ENCODE results near the gene BRCA2.

DNA sequence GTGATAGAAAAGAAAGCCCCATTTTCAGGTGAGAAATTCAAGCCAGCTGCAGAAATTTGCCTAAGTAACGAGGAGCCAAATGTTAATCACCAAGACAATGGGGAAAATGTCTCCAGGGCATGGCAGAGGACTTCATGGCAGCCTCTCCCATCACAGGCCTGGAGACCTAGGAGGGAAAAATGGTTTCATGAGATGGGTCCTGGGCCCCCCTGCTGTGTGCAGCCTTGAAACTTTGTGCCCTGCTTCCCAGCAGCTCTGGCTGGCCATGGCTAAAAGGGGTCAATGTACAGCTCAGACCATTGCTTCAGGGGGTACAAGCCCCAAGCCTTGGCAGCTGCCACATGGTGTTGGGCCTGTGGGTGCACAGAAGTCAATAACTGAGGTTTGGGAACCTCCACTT, 102.7 kb downstream of the BRCA2 start:
- TF ChIP-seq EZH2 (IDR thresholded peaks at IDR 0.05; ENCODE audit: low read depth, unreplicated experiment) (no peak), POLR2AphosphoS5 (IDR thresholded peaks at IDR 0.05; ENCODE audit: low read depth) (no peak), ZNF331 (CRISPR knock-in tag; IDR thresholded peaks at IDR 0.05; ENCODE audit: low read depth) (no peak), CREB1 (CRISPR knock-in tag; IDR thresholded peaks at IDR 0.05; ENCODE audit: low read depth) (no peak)
- TF ChIP-seq, protein P1, sequence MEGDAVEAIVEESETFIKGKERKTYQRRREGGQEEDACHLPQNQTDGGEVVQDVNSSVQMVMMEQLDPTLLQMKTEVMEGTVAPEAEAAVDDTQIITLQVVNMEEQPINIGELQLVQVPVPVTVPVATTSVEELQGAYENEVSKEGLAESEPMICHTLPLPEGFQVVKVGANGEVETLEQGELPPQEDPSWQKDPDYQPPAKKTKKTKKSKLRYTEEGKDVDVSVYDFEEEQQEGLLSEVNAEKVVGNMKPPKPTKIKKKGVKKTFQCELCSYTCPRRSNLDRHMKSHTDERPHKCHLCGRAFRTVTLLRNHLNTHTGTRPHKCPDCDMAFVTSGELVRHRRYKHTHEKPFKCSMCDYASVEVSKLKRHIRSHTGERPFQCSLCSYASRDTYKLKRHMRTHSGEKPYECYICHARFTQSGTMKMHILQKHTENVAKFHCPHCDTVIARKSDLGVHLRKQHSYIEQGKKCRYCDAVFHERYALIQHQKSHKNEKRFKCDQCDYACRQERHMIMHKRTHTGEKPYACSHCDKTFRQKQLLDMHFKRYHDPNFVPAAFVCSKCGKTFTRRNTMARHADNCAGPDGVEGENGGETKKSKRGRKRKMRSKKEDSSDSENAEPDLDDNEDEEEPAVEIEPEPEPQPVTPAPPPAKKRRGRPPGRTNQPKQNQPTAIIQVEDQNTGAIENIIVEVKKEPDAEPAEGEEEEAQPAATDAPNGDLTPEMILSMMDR (conservative IDR thresholded peaks at IDR 0.05; ENCODE audit: low read depth in 2 of 2): no peak
